PC-9 (cell line): ENCODE measurements around the gene BEND6. TPM values are rescaled to one million over a fixed set of nuclear protein-coding genes. Genes with fewer than 3 reads are reported as not detected.

Experiments
- BruUV-seq: library from RNA; stranded (reverse); fragments of 400-500 nt; replicated peaks from 2 replicates; lab custom pipeline; 2021; lab: Mats Ljungman, UMichigan
- CTCF ChIA-PET: fragments of 300-600 bp; sonication (Branson Sonifier 250); formaldehyde crosslinking; loops from one replicate; lab custom pipeline; 2022; ENCODE audit warnings: antibody characterized with exemption; lab: Charles Lee
- POLR2A ChIA-PET: fragments of 300-600 bp; sonication (Branson Sonifier 250); formaldehyde crosslinking; loops from one replicate; lab custom pipeline; 2022; ENCODE audit warnings: antibody characterized with exemption; ENCODE audit not compliant: unreplicated experiment; lab: Charles Lee
- DNase-seq, 2 experiments: peaks; one replicate each; pipeline versions ENCODE4 v3.0.0 to v3.0.0-alpha.2; 2015 to 2022; ENCODE audit warnings: mixed read lengths in 1 of 2
- H2AFZ ChIP-seq: fragments of 200-600 bp; sonication (generic); 2 replicates; pipeline ENCODE4 v1.8.1; 2017; ENCODE audit warnings: antibody characterized with exemption
- H3F3A ChIP-seq: fragments of 200-600 bp; sonication (generic); 2 replicates; pipeline ENCODE4 v1.8.1; 2017; ENCODE audit warnings: antibody characterized with exemption, mild to moderate bottlenecking, low read depth; ENCODE audit not compliant: insufficient read depth
- H3K27ac ChIP-seq: fragments of 200-600 bp; sonication (generic); 2 replicates; pipeline ENCODE4 v1.6.1; 2016; ENCODE audit warnings: mixed run types
- H3K27me3 ChIP-seq: fragments of 200-600 bp; sonication (generic); 2 replicates; pipeline ENCODE4 v1.6.1; 2016; ENCODE audit warnings: low read depth, mixed run types; ENCODE audit not compliant: insufficient read depth
- H3K36me3 ChIP-seq: fragments of 200-600 bp; sonication (generic); 2 replicates; pipeline ENCODE4 v1.6.1; 2016; ENCODE audit warnings: low read depth, mixed run types
- H3K4me1 ChIP-seq: fragments of 200-600 bp; sonication (generic); replicated peaks from 2 replicates; pipeline ENCODE4 v1.6.1; 2016; ENCODE audit warnings: mixed run types; ENCODE audit not compliant: insufficient read depth
- H3K4me2 ChIP-seq: fragments of 200-600 bp; sonication (generic); 2 replicates; pipeline ENCODE4 v1.6.1; 2017; ENCODE audit warnings: mixed run types
- H3K4me3 ChIP-seq: fragments of 200-600 bp; sonication (generic); 2 replicates; pipeline ENCODE4 v1.6.1; 2016; ENCODE audit warnings: mixed run types
- H3K79me2 ChIP-seq: fragments of 200-600 bp; sonication (generic); 2 replicates; pipeline ENCODE4 v1.6.1; 2017; ENCODE audit warnings: low read depth, mixed run types
- H3K9me2 ChIP-seq: fragments of 200-600 bp; sonication (generic); 2 replicates; pipeline ENCODE4 v1.8.1; 2017; ENCODE audit warnings: mild to moderate bottlenecking; ENCODE audit not compliant: insufficient read depth
- H3K9me3 ChIP-seq: fragments of 200-600 bp; sonication (generic); 2 replicates; pipeline ENCODE4 v1.8.1; 2016; ENCODE audit warnings: low read depth; ENCODE audit not compliant: insufficient read depth
- H4K20me1 ChIP-seq: fragments of 200-600 bp; sonication (generic); 2 replicates; pipeline ENCODE4 v1.8.1; 2017; ENCODE audit not compliant: insufficient read depth
- EZH2 ChIP-seq: fragments of 200-600 bp; sonication (generic); IDR thresholded peaks from 2 replicates; pipeline ENCODE4 v1.8.0; 2017; ENCODE audit warnings: antibody characterized with exemption, low read depth
- intact Hi-C: fragments of 100-400 bp; cut with micrococcal nuclease; formaldehyde crosslinking; loops from one replicate; pipeline ENCODE4 v1.10.0; 2022; ENCODE audit not compliant: unreplicated experiment
- total RNA-seq: library from RNA; stranded (reverse); gene quantifications from 2 replicates; pipeline ENCODE4 v1.2.3, GENCODE V29; 2021
- TF ChIP-seq, protein P1 (sequence below): fragments of 200-600 bp; sonication (generic); conservative IDR thresholded peaks from 2 replicates; pipeline ENCODE4 v1.6.1; 2017; ENCODE audit warnings: mixed run types, antibody characterized with exemption, mild to moderate bottlenecking, moderate library complexity

The BEND6 gene
- total RNA-seq, 1 experiment from 2014 or later: 5.7 TPM

GRCh38 chr6:56978530-56978929 is 23.6 kb downstream of the BEND6 start:
- TF ChIP-seq, protein P1, sequence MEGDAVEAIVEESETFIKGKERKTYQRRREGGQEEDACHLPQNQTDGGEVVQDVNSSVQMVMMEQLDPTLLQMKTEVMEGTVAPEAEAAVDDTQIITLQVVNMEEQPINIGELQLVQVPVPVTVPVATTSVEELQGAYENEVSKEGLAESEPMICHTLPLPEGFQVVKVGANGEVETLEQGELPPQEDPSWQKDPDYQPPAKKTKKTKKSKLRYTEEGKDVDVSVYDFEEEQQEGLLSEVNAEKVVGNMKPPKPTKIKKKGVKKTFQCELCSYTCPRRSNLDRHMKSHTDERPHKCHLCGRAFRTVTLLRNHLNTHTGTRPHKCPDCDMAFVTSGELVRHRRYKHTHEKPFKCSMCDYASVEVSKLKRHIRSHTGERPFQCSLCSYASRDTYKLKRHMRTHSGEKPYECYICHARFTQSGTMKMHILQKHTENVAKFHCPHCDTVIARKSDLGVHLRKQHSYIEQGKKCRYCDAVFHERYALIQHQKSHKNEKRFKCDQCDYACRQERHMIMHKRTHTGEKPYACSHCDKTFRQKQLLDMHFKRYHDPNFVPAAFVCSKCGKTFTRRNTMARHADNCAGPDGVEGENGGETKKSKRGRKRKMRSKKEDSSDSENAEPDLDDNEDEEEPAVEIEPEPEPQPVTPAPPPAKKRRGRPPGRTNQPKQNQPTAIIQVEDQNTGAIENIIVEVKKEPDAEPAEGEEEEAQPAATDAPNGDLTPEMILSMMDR: no peak
- no peak for TF ChIP-seq EZH2
- no TSS peak for BruUV-seq
- Histone ChIP-seq H3F3A (no peaks in the 10 kb centered on the region; the same call in 1 of the 2 replicates), H3K4me2 (no peak overlapping the region), H3K4me1 (no peaks in the 10 kb centered on the region), H3K9me3 (peaks cover 10% of the 10 kb centered on the region; the same call in 1 of the 2 replicates), H3K79me2 (no peaks in the 10 kb centered on the region), H4K20me1 (no peaks in the 10 kb centered on the region), H3K27me3 (no peaks in the 10 kb centered on the region), H3K9me2 (no peaks in the 10 kb centered on the region), H3K27ac (no peak overlapping the region), H2AFZ (no peak overlapping the region), H3K4me3 (no peak overlapping the region), H3K36me3 (no peaks in the 10 kb centered on the region)
- ChIA-PET CTCF (no interaction called here), POLR2A (no interaction called here)
- no peak for DNase-seq
- intact Hi-C loops: no loop called here

- Histone ChIP-seq H3K27me3 (no peaks in the 10 kb centered on the region), H3K4me1 (no peaks in the 10 kb centered on the region), H2AFZ (no peak overlapping the region), H3K4me3 (no peak overlapping the region), H4K20me1 (no peaks in the 10 kb centered on the region), H3K27ac (no peak overlapping the region), H3K9me2 (no peaks in the 10 kb centered on the region), H3K4me2 (no peak overlapping the region), H3F3A (no peaks in the 10 kb centered on the region), H3K36me3 (no peaks in the 10 kb centered on the region), H3K79me2 (no peaks in the 10 kb centered on the region), H3K9me3 (no peaks in the 10 kb centered on the region)
- TF ChIP-seq, protein P1: no peak
- no peak for TF ChIP-seq EZH2
- CTCF ChIA-PET: interaction anchor here (0.6 kb wide), 1 partner anchor 11 kb away, joined by 3 read pairs; no protein-coding TSS in a partner anchor
- DNase-seq: no peak
- no TSS peak for BruUV-seq
- POLR2A ChIA-PET: no interaction called here
- intact Hi-C loops: no loop called here
Measured at GRCh38 chr6:56984361-56984760, 29.5 kb downstream of the BEND6 start.

GRCh38 chr6:56984884-56985283 is 30.0 kb downstream of the BEND6 start:
- H3K4me1 ChIP-seq: no peaks in the 10 kb centered on the region
- no peaks in the 10 kb centered on the region for H3K36me3 ChIP-seq
- no peaks in the 10 kb centered on the region for H3K79me2 ChIP-seq
- H3F3A ChIP-seq: no peaks in the 10 kb centered on the region
- CTCF ChIA-PET: no interaction called here
- DNase-seq: no peak
- H2AFZ ChIP-seq: no peak overlapping the region
- intact Hi-C loops: no loop called here
- H3K27me3 ChIP-seq: no peaks in the 10 kb centered on the region
- H3K9me2 ChIP-seq: no peaks in the 10 kb centered on the region
- BruUV-seq: no TSS peak
- no peaks in the 10 kb centered on the region for H4K20me1 ChIP-seq
- no peak for TF ChIP-seq EZH2
- TF ChIP-seq, protein P1: no peak
- no peak overlapping the region for H3K4me2 ChIP-seq
- no peak overlapping the region for H3K4me3 ChIP-seq
- POLR2A ChIA-PET: no interaction called here
- no peaks in the 10 kb centered on the region for H3K9me3 ChIP-seq
- no peak overlapping the region for H3K27ac ChIP-seq
